ENCODE measurements around the gene ZNF236. TPM values are rescaled to one million over a fixed set of nuclear protein-coding genes. Genes with fewer than 3 reads are reported as not detected.

ZNF236 gene
- polyA plus RNA-seq, 2 of the 4 experiments (the other 2 are of a cell fraction), result 2.6 to 7.8 TPM

DNA sequence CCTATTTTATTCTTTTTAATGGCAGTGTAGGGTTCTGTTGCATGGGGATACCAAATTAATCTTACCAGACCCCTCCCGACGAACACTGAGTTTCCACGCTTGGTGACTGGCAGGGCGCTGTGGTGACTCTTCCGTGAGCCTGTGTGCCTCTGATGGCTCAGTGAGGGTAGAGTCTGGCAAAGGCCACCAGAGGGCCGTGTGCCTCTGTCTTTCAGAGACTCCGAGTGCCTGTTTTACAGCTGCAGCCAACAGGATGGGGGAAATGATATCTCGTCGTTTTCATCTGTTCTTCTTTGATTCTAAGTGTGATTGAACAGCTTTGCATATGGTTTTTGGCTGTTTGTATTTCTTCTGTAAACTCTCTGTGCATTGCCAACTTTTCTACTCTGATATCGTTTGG lies 99.8 kb downstream of the ZNF236 start:
- ChIA-PET POLR2A (no interaction called here), CTCF (interaction anchor here (0.6 to 1.2 kb wide), 5 partner anchors 14 to 182 kb away, joined by 3 to 5 read pairs (median 3); no protein-coding TSS in a partner anchor)
- ATAC-seq (peak; percentile 83 to 91; a peak in 5 of 6 replicates), FAIRE-seq (no peak), DNase-seq (ENCODE audit: low read depth in 1 of 2, low spot score in 1 of 2) (peak; percentile 8 to 21)
- H3K4me2 ChIP-seq, result no peak overlapping the region
- H3K27ac ChIP-seq, result no peak overlapping the region
- H3K4me1 ChIP-seq, result no peaks in the 10 kb centered on the region
- H3K4me3 ChIP-seq, result no peak overlapping the region
- H3K9me3 ChIP-seq, result no peaks in the 10 kb centered on the region
- TF ChIP-seq, protein P1, sequence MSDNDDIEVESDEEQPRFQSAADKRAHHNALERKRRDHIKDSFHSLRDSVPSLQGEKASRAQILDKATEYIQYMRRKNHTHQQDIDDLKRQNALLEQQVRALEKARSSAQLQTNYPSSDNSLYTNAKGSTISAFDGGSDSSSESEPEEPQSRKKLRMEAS (IDR thresholded peaks at IDR 0.05), result no peak
- TF ChIP-seq RAD21 (conservative IDR thresholded peaks at IDR 0.05 in 1 of 2, IDR thresholded peaks at IDR 0.05 in 1 of 2), result peak; percentile 19 to 37; a peak in 2 of 5 replicates
- TF ChIP-seq ZSCAN20 (CRISPR knock-in tag; IDR thresholded peaks at IDR 0.05), result no peak
- no peak for TF ChIP-seq PHF8 (IDR thresholded peaks at IDR 0.05; ENCODE audit: borderline replicate concordance, low read depth)
- no peak for TF ChIP-seq CEBPB (IDR thresholded peaks at IDR 0.05)
- 0 out of 3 replicates have a peak, but pooled peaks have one; percentile 11 for TF ChIP-seq SMC3 (IDR thresholded peaks at IDR 0.05)
- TF ChIP-seq RARB (CRISPR knock-in tag; IDR thresholded peaks at IDR 0.05), result no peak
- no peak for TF ChIP-seq RFX5 (IDR thresholded peaks at IDR 0.05)
- TF ChIP-seq POLR2AphosphoS2 (conservative IDR thresholded peaks at IDR 0.05; ENCODE audit: low read length), result no peak
- 73% methylated on average over 10 of the region's 10 CpGs for WGBS (ENCODE audit: missing lambda C conversion rate)

GRCh38 chr18:76923485-76924085 lies 101.2 kb downstream of the ZNF236 start:
- CTCF ChIA-PET, result interaction anchor here (0.6 to 1.2 kb wide), 7 partner anchors 8 to 94 kb away, joined by 3 to 4 read pairs (median 3); no protein-coding TSS in a partner anchor
- no peaks in the 10 kb centered on the region for H3K4me1 ChIP-seq
- ATAC-seq, result peak in 1 of 2 experiments; percentile 76; a peak in 3 of 6 replicates

DNA sequence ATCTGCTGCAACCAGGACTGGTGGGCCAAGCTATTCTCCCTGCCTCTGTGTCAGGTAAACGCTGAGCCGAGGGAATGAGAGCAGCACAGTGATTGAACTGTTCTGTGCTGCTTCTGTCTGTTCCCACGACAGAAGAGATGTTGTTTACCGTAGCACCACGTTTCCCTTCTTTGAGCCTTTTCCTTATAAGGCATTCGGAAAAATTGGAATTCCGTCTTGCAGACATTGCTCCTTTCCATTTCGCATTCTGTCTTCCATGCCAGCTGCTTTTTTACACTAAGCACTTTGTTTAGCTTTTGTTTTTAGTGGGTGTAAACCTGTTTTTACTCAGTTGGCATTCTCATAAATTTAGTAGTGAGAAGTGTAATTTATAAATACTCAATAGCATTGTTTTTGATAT lies 103.1 kb downstream of the ZNF236 start:
- Histone ChIP-seq H3K27ac (no peak overlapping the region), H3K4me3 (no peak overlapping the region), H3K4me1 (no peaks in the 10 kb centered on the region), H3K9me3 (no peaks in the 10 kb centered on the region), H3K4me2 (no peak overlapping the region)
- FAIRE-seq (no peak), DNase-seq (ENCODE audit: low read depth in 1 of 2, low spot score in 1 of 2) (no peak), ATAC-seq (no peak)
- POLR2A ChIA-PET, result no interaction called here
- CTCF ChIA-PET, result interaction anchor here (0.9 to 1.3 kb wide), 2 partner anchors 10 to 124 kb away, joined by 3 to 5 read pairs; no protein-coding TSS in a partner anchor
- TF ChIP-seq ZSCAN20 (CRISPR knock-in tag; IDR thresholded peaks at IDR 0.05) (no peak), BCL3 (IDR thresholded peaks at IDR 0.05) (no peak), CBX2 (IDR thresholded peaks at IDR 0.05; ENCODE audit: borderline replicate concordance, low read depth) (no peak), CBX8 (IDR thresholded peaks at IDR 0.05) (no peak), RCOR1 (IDR thresholded peaks at IDR 0.05; ENCODE audit: low read depth, low read length) (no peak), NR3C1 (IDR thresholded peaks at IDR 0.05) (no peak), POLR2AphosphoS2 (conservative IDR thresholded peaks at IDR 0.05; ENCODE audit: low read length) (no peak), FOSB (CRISPR knock-in tag; IDR thresholded peaks at IDR 0.05) (no peak), TP53 (CRISPR knock-in tag; IDR thresholded peaks at IDR 0.05) (no peak)
- WGBS (ENCODE audit: missing lambda C conversion rate), result 88% methylated on average over 8 of the region's 8 CpGs

More at GRCh38 chr18:76923485-76924085, 101.2 kb downstream of the ZNF236 start:
- no peak overlapping the region for H3K27ac ChIP-seq
- TF ChIP-seq RAD21 (conservative IDR thresholded peaks at IDR 0.05 in 1 of 2, IDR thresholded peaks at IDR 0.05 in 1 of 2) (peak in 1 of 2 experiments; percentile 10; a peak in 1 of 5 replicates), EHMT2 (IDR thresholded peaks at IDR 0.05; ENCODE audit: low read depth) (no peak)
- TF ChIP-seq, protein P2, sequence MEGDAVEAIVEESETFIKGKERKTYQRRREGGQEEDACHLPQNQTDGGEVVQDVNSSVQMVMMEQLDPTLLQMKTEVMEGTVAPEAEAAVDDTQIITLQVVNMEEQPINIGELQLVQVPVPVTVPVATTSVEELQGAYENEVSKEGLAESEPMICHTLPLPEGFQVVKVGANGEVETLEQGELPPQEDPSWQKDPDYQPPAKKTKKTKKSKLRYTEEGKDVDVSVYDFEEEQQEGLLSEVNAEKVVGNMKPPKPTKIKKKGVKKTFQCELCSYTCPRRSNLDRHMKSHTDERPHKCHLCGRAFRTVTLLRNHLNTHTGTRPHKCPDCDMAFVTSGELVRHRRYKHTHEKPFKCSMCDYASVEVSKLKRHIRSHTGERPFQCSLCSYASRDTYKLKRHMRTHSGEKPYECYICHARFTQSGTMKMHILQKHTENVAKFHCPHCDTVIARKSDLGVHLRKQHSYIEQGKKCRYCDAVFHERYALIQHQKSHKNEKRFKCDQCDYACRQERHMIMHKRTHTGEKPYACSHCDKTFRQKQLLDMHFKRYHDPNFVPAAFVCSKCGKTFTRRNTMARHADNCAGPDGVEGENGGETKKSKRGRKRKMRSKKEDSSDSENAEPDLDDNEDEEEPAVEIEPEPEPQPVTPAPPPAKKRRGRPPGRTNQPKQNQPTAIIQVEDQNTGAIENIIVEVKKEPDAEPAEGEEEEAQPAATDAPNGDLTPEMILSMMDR (IDR thresholded peaks at IDR 0.05), result peak; percentile 33; the same call in 2 of the 3 replicates
- no peaks in the 10 kb centered on the region for H3K9me3 ChIP-seq
- 63% methylated on average over 3 of the region's 3 CpGs for WGBS (ENCODE audit: missing lambda C conversion rate)
- no peak overlapping the region for H3K4me3 ChIP-seq
- POLR2A ChIA-PET, result no interaction called here
- no peak overlapping the region for H3K4me2 ChIP-seq
- FAIRE-seq, result no peak
- DNase-seq (ENCODE audit: low read depth in 1 of 2, low spot score in 1 of 2), result peak; percentile 5 to 61

All from A549 (cell line).